GM21528 (cell line): Measurements from ENCODE around the gene ANKRD61.
"Not testable (repeated sequence)": the region's sequence is repeated elsewhere in the genome, so short reads cannot be mapped to it uniquely, and the experiment has no call there.

Experiments
- ATAC-seq: cut with Tn5 transposase; IDR thresholded peaks from one replicate; pipeline ENCODE4 v1.9.1; 2021; ENCODE audit warnings: mild to moderate bottlenecking, moderate library complexity; ENCODE audit not compliant: unreplicated experiment, low FRiP score

ANKRD61 gene

GRCh38 chr7:6030988-6031387, at the start of gene ANKRD61:
Gene ANKRD61 (plus strand): TSS chr7:6031376. CDS start chr7:6031376, 0 bp downstream.
- ATAC-seq: no peak

GRCh38 chr7:5987061-5987460, 44.1 kb upstream of the ANKRD61 start:
- not testable (repeated sequence) for ATAC-seq

GRCh38 chr7:5997210-5997808, 33.9 kb upstream of the ANKRD61 start:
- ATAC-seq: no peak

- ATAC-seq: no peak
These were observed 23.8 kb upstream of the ANKRD61 start for GRCh38 chr7:6007386-6007785.

- not testable (repeated sequence) for ATAC-seq
These were observed 23.2 kb upstream of the ANKRD61 start for GRCh38 chr7:6007835-6008590.

- ATAC-seq: peak; percentile 93
These were observed 22.2 kb upstream of the ANKRD61 start, which contains the start of the genes AIMP2 and PMS2 for GRCh38 chr7:6008668-6009611. Gene AIMP2 (plus strand): TSS chr7:6009272. CDS start chr7:6009364, 92 bp downstream. Gene PMS2 (minus strand): TSS chr7:6009049. CDS start chr7:6009019, 30 bp downstream.

GRCh38 chr7:6010370-6010769, 20.8 kb upstream of the ANKRD61 start:
- not testable (repeated sequence) for ATAC-seq

- ATAC-seq: no peak
These were observed 19.6 kb upstream of the ANKRD61 start for GRCh38 chr7:6011541-6011940.

GRCh38 chr7:6012355-6013104, 18.6 kb upstream of the ANKRD61 start:
- no peak for ATAC-seq

- ATAC-seq: no peak
These were observed 15.1 kb upstream of the ANKRD61 start for GRCh38 chr7:6015917-6016652.

- no peak for ATAC-seq
These were observed 14.6 kb upstream of the ANKRD61 start for GRCh38 chr7:6016653-6016966.

- ATAC-seq: no peak
These were observed 10.5 kb upstream of the ANKRD61 start for GRCh38 chr7:6020371-6021286.

- no peak for ATAC-seq
These were observed 8.5 kb upstream of the ANKRD61 start for GRCh38 chr7:6022707-6023106.

- no peak for ATAC-seq
These were observed 7.2 kb upstream of the ANKRD61 start for GRCh38 chr7:6023974-6024435.

- ATAC-seq: peak; percentile 66
These were observed 5.0 kb upstream of the ANKRD61 start for GRCh38 chr7:6026011-6026819.

- ATAC-seq: no peak
These were observed 4.3 kb upstream of the ANKRD61 start for GRCh38 chr7:6026820-6027311.

- no peak for ATAC-seq
These were observed 3.3 kb upstream of the ANKRD61 start for GRCh38 chr7:6027806-6028365.
